Natural killer cell (primary cell): ENCODE results near the gene ARHGAP19. TPM values are rescaled to one million over a fixed set of nuclear protein-coding genes. Genes with fewer than 3 reads are reported as not detected.

Source experiments
- ATAC-seq, 3 donors: fragments of 150-1000 bp in 2 of 3; fragments of 200-7000 bp in 1 of 3; cut with Tn5 transposase; 1 replicate in 1 of 3; 2 replicates in 2 of 3; pipeline ENCODE4 v1.10.0; 2021; ENCODE audit warnings: mild to moderate bottlenecking in 2 of 3, moderate library complexity in 2 of 3
- DNase-seq, 2 donors: peaks; one replicate each; pipeline versions ENCODE4 v3.0.0 to v3.0.0-alpha.2; 2013 to 2021; ENCODE audit warnings: mixed read lengths in 1 of 2
- H3K27ac ChIP-seq: one replicate; pipeline ENCODE4 v1.5.1; 2013; ENCODE audit warnings: mild to moderate bottlenecking, low read length
- H3K27me3 ChIP-seq: one replicate; pipeline ENCODE4 v1.6.1; 2013; ENCODE audit warnings: low read length; ENCODE audit not compliant: control insufficient read depth, insufficient read depth
- H3K36me3 ChIP-seq: one replicate; pipeline ENCODE4 v1.6.1; 2013; ENCODE audit warnings: low read length; ENCODE audit not compliant: control insufficient read depth, insufficient read depth
- H3K4me1 ChIP-seq: one replicate; pipeline ENCODE4 v1.6.1; 2013; ENCODE audit warnings: low read length; ENCODE audit not compliant: control insufficient read depth, insufficient read depth
- H3K4me3 ChIP-seq: one replicate; pipeline ENCODE4 v1.5.1; 2013; ENCODE audit warnings: low read length
- H3K9me3 ChIP-seq: one replicate; pipeline ENCODE4 v1.6.1; 2013; ENCODE audit warnings: low read length; ENCODE audit not compliant: control insufficient read depth, insufficient read depth
- H3K27ac Mint-ChIP-seq, 2 donors: one replicate each; pipeline ENCODE4 v1.8.0; 2022; ENCODE audit warnings: mild to moderate bottlenecking in 2 of 2, mixed read lengths in 2 of 2, moderate library complexity in 1 of 2
- H3K27me3 Mint-ChIP-seq, 2 donors: one replicate each; pipeline ENCODE4 v1.8.0; 2022; ENCODE audit warnings: low read depth in 2 of 2, mixed read lengths in 2 of 2
- H3K36me3 Mint-ChIP-seq: one replicate; pipeline ENCODE4 v1.8.0; 2022; ENCODE audit warnings: mixed read lengths
- H3K4me1 Mint-ChIP-seq, 2 donors: one replicate each; pipeline ENCODE4 v1.8.0; 2022; ENCODE audit warnings: mixed read lengths in 2 of 2
- H3K4me3 Mint-ChIP-seq: one replicate; pipeline ENCODE4 v1.8.0; 2022; ENCODE audit warnings: mild to moderate bottlenecking, moderate library complexity, mixed read lengths
- H3K9me3 Mint-ChIP-seq, 2 donors: one replicate each; pipeline ENCODE4 v1.8.0; 2022; ENCODE audit warnings: mixed read lengths in 2 of 2
- WGBS: methylation state at CpG from one replicate; pipeline ENCODE4 v1.1.7; 2013; ENCODE audit warnings: missing lambda C conversion rate; ENCODE audit not compliant: insufficient coverage; 5-methylcytosine and 5-hydroxymethylcytosine counted together
- intact Hi-C: fragments of 100-400 bp; cut with micrococcal nuclease; formaldehyde crosslinking; loops from one replicate; pipeline ENCODE4 v1.14.2; 2022
- total RNA-seq, 4 donors: library from RNA; stranded (reverse); fragments of 120-200 nt in 1 of 4; gene quantifications; one replicate each; pipeline versions ENCODE4 v1.2.3 to v1.2.4, GENCODE V29; 2013 to 2022
- TF ChIP-seq, protein P1 (sequence below): fragments of 200-600 bp; IDR thresholded peaks from one replicate; pipeline ENCODE4 v1.8.0; 2022; ENCODE audit warnings: antibody characterized with exemption

ARHGAP19 gene
- total RNA-seq, 3 donors from 2014 or later (not counting 1 experiment from before 2014, with no cell fraction given) = 22.6 to 23.3 (median 22.7) TPM

- Mint-ChIP-seq H3K9me3 (no peaks in the 10 kb centered on the region), H3K36me3 (no peaks in the 10 kb centered on the region), H3K27me3 (peaks cover 5 to 6% of the 10 kb centered on the region in 2 donors), H3K27ac (no peak overlapping the region), H3K4me3 (no peak overlapping the region), H3K4me1 (peaks cover 5 to 7% of the 10 kb centered on the region in 2 donors)
- DNase-seq (no peak), ATAC-seq (no peak)
- Histone ChIP-seq H3K4me1 (peaks cover 5% of the 10 kb centered on the region), H3K9me3 (no peaks in the 10 kb centered on the region), H3K4me3 (no peak overlapping the region), H3K36me3 (no peaks in the 10 kb centered on the region), H3K27ac (no peak overlapping the region), H3K27me3 (no peaks in the 10 kb centered on the region)
- TF ChIP-seq, protein P1, sequence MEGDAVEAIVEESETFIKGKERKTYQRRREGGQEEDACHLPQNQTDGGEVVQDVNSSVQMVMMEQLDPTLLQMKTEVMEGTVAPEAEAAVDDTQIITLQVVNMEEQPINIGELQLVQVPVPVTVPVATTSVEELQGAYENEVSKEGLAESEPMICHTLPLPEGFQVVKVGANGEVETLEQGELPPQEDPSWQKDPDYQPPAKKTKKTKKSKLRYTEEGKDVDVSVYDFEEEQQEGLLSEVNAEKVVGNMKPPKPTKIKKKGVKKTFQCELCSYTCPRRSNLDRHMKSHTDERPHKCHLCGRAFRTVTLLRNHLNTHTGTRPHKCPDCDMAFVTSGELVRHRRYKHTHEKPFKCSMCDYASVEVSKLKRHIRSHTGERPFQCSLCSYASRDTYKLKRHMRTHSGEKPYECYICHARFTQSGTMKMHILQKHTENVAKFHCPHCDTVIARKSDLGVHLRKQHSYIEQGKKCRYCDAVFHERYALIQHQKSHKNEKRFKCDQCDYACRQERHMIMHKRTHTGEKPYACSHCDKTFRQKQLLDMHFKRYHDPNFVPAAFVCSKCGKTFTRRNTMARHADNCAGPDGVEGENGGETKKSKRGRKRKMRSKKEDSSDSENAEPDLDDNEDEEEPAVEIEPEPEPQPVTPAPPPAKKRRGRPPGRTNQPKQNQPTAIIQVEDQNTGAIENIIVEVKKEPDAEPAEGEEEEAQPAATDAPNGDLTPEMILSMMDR = no peak
- WGBS = 91% methylated on average over 7 of the region's 7 CpGs
- intact Hi-C loops = no loop called here
Measured at GRCh38 chr10:97203220-97203619, 89.2 kb downstream of the ARHGAP19 start.

GRCh38 chr10:97200616-97201015 lies 91.8 kb downstream of the ARHGAP19 start:
- Histone ChIP-seq H3K4me1 (peaks cover 15% of the 10 kb centered on the region), H3K9me3 (no peaks in the 10 kb centered on the region), H3K27me3 (peaks cover 2% of the 10 kb centered on the region), H3K4me3 (no peak overlapping the region), H3K36me3 (no peaks in the 10 kb centered on the region), H3K27ac (no peak overlapping the region)
- no peak for DNase-seq
- WGBS = 26% methylated on average over 6 of the region's 6 CpGs
- H3K4me1 Mint-ChIP-seq = peaks cover 9 to 15% of the 10 kb centered on the region in 2 donors
- no peak overlapping the region for H3K4me3 Mint-ChIP-seq
- peaks cover 5 to 6% of the 10 kb centered on the region in 2 donors for H3K27me3 Mint-ChIP-seq
- no peak for ATAC-seq
- H3K9me3 Mint-ChIP-seq = no peaks in the 10 kb centered on the region
- no peak overlapping the region for H3K27ac Mint-ChIP-seq
- intact Hi-C loops = no loop called here
- H3K36me3 Mint-ChIP-seq = no peaks in the 10 kb centered on the region
- TF ChIP-seq, protein P1 = no peak

GRCh38 chr10:97199152-97199551 lies 93.3 kb downstream of the ARHGAP19 start:
- peaks cover 11 to 19% of the 10 kb centered on the region in 2 donors for H3K4me1 Mint-ChIP-seq
- no peaks in the 10 kb centered on the region for H3K36me3 Mint-ChIP-seq
- Histone ChIP-seq H3K9me3 (no peaks in the 10 kb centered on the region), H3K27ac (no peak overlapping the region), H3K36me3 (no peaks in the 10 kb centered on the region), H3K27me3 (peaks cover 8% of the 10 kb centered on the region), H3K4me3 (no peak overlapping the region), H3K4me1 (peaks cover 17% of the 10 kb centered on the region)
- ATAC-seq (no peak), DNase-seq (no peak)
- 6% methylated on average over 3 of the region's 3 CpGs for WGBS
- no peaks in the 10 kb centered on the region for H3K9me3 Mint-ChIP-seq
- no peak overlapping the region for H3K4me3 Mint-ChIP-seq
- intact Hi-C loops = no loop called here
- no peak overlapping the region for H3K27ac Mint-ChIP-seq
- H3K27me3 Mint-ChIP-seq = peaks cover 5 to 9% of the 10 kb centered on the region in 2 donors
- TF ChIP-seq, protein P1 = no peak

GRCh38 chr10:97197030-97197500 lies 95.4 kb downstream of the ARHGAP19 start:
- ATAC-seq (no peak), DNase-seq (no peak)
- TF ChIP-seq, protein P1 = no peak
- peaks cover 17% of the 10 kb centered on the region for H3K4me1 ChIP-seq
- no peaks in the 10 kb centered on the region for H3K9me3 Mint-ChIP-seq
- 85% methylated on average over 5 of the region's 7 CpGs for WGBS
- peaks cover 19% of the 10 kb centered on the region in 2 donors for H3K27me3 Mint-ChIP-seq
- no peaks in the 10 kb centered on the region for H3K9me3 ChIP-seq
- H3K4me1 Mint-ChIP-seq = peaks cover 11 to 19% of the 10 kb centered on the region in 2 donors
- no peak overlapping the region for H3K4me3 ChIP-seq
- intact Hi-C loops = no loop called here
- H3K27me3 ChIP-seq = peaks cover 11% of the 10 kb centered on the region
- peak overlapping the region; percentile 67 for H3K4me3 Mint-ChIP-seq
- no peak overlapping the region for H3K27ac ChIP-seq
- no peak overlapping the region for H3K27ac Mint-ChIP-seq
- no peaks in the 10 kb centered on the region for H3K36me3 Mint-ChIP-seq
- no peaks in the 10 kb centered on the region for H3K36me3 ChIP-seq
